ENCODE data around the gene SBF2.

DNA sequence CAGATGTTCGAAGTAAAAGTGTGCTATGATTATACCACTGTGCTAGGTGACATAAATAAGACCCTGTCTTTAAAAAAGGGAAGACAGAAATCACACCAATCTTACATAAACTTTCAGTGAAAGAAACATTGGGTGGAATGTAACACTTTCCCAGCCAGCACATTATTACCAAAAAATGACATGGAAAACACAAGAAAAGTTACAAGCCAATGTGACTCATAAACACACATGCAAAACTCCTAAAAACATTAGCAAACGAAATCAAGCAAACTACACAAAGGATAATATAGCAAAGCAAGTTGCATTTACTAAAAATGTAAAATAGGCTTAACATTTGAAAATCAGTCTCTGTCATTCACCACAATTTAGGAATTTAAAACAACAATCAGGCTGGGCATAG is 47.0 kb downstream of the SBF2 start:
- TF ChIP-seq, protein P1, sequence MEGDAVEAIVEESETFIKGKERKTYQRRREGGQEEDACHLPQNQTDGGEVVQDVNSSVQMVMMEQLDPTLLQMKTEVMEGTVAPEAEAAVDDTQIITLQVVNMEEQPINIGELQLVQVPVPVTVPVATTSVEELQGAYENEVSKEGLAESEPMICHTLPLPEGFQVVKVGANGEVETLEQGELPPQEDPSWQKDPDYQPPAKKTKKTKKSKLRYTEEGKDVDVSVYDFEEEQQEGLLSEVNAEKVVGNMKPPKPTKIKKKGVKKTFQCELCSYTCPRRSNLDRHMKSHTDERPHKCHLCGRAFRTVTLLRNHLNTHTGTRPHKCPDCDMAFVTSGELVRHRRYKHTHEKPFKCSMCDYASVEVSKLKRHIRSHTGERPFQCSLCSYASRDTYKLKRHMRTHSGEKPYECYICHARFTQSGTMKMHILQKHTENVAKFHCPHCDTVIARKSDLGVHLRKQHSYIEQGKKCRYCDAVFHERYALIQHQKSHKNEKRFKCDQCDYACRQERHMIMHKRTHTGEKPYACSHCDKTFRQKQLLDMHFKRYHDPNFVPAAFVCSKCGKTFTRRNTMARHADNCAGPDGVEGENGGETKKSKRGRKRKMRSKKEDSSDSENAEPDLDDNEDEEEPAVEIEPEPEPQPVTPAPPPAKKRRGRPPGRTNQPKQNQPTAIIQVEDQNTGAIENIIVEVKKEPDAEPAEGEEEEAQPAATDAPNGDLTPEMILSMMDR (IDR thresholded peaks at IDR 0.05; ENCODE audit: low read length), result no peak
- TF ChIP-seq EZH2 (optimal IDR thresholded peaks at IDR 0.05; ENCODE audit: low read depth, low read length), result no peak
